Measurements from ENCODE around the gene LHFPL6. TPM values are rescaled to one million over a fixed set of nuclear protein-coding genes. Genes with fewer than 3 reads are reported as not detected.

LHFPL6 gene
- total and polyA plus RNA-seq, 9 of the 15 experiments (the other 6 are each of a cell fraction or from before 2014, with no cell fraction given): 0.18 TPM; not detected in 8

DNA sequence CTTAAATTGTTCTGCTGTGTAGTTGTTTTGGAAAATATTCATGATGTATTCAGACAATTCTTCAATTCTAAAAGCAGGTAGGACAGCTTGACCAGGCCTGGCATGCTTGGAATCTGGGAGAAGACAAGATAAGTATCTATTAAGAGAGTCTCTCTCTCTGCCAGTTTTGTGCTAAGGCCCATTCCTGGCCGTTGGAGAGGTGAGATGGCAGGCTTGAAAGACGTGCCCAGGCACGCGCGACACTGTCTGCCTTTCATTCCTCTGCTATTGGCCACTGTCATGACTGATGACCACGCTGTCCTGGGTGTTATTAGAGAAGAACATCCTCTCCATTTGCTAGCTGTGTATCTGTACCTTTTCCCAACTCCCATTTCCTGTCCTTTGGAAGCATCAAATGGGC is 90.3 kb downstream of the LHFPL6 start:
- H3K4me1 ChIP-seq (replicated peaks in 1 of 2; ENCODE audit: control insufficient read depth in 2 of 2, insufficient read depth in 2 of 2, low read length in 2 of 2): no peaks in the 10 kb centered on the region
- intact Hi-C loops (cut with micrococcal nuclease): no loop called here
- no peaks in the 10 kb centered on the region for H3K9me1 ChIP-seq (ENCODE audit: control insufficient read depth, insufficient read depth, low read length)
- no peak overlapping the region for H3K4me2 ChIP-seq (ENCODE audit: insufficient read depth, low read length)
- TF ChIP-seq TAF7 (tag; IDR thresholded peaks at IDR 0.05): no peak
- no peak for TF ChIP-seq ATF7 (IDR thresholded peaks at IDR 0.05)
- no peak for TF ChIP-seq TOE1 (IDR thresholded peaks at IDR 0.05; ENCODE audit: borderline replicate concordance)
- TF ChIP-seq TOE1 (CRISPR knock-in tag; IDR thresholded peaks at IDR 0.05; ENCODE audit: borderline replicate concordance, low read depth): no peak
- no peak for TF ChIP-seq LEF1 (IDR thresholded peaks at IDR 0.05)
- no peak for TF ChIP-seq STAT5A (IDR thresholded peaks at IDR 0.05; ENCODE audit: borderline replicate concordance, low read length)
- TF ChIP-seq FIP1L1 (IDR thresholded peaks at IDR 0.05; ENCODE audit: low read depth, low read length, poor library complexity, severe bottlenecking): no peak
- TF ChIP-seq HEY1 (CRISPR knock-in tag; IDR thresholded peaks at IDR 0.05; ENCODE audit: borderline replicate concordance): no peak
- TF ChIP-seq HDGF (IDR thresholded peaks at IDR 0.05): no peak
- no peak for TF ChIP-seq ZNF121 (CRISPR knock-in tag; conservative IDR thresholded peaks at IDR 0.05)
- TF ChIP-seq TEAD2 (tag; IDR thresholded peaks at IDR 0.05): no peak
- TF ChIP-seq HIVEP1 (CRISPR knock-in tag; IDR thresholded peaks at IDR 0.05): no peak
- no peak for TF ChIP-seq NCOA2 (IDR thresholded peaks at IDR 0.05; ENCODE audit: partially characterized antibody in 2 of 2)
- no peak for TF ChIP-seq ZNF561 (CRISPR knock-in tag; conservative IDR thresholded peaks at IDR 0.05)
- TF ChIP-seq, protein P1, sequence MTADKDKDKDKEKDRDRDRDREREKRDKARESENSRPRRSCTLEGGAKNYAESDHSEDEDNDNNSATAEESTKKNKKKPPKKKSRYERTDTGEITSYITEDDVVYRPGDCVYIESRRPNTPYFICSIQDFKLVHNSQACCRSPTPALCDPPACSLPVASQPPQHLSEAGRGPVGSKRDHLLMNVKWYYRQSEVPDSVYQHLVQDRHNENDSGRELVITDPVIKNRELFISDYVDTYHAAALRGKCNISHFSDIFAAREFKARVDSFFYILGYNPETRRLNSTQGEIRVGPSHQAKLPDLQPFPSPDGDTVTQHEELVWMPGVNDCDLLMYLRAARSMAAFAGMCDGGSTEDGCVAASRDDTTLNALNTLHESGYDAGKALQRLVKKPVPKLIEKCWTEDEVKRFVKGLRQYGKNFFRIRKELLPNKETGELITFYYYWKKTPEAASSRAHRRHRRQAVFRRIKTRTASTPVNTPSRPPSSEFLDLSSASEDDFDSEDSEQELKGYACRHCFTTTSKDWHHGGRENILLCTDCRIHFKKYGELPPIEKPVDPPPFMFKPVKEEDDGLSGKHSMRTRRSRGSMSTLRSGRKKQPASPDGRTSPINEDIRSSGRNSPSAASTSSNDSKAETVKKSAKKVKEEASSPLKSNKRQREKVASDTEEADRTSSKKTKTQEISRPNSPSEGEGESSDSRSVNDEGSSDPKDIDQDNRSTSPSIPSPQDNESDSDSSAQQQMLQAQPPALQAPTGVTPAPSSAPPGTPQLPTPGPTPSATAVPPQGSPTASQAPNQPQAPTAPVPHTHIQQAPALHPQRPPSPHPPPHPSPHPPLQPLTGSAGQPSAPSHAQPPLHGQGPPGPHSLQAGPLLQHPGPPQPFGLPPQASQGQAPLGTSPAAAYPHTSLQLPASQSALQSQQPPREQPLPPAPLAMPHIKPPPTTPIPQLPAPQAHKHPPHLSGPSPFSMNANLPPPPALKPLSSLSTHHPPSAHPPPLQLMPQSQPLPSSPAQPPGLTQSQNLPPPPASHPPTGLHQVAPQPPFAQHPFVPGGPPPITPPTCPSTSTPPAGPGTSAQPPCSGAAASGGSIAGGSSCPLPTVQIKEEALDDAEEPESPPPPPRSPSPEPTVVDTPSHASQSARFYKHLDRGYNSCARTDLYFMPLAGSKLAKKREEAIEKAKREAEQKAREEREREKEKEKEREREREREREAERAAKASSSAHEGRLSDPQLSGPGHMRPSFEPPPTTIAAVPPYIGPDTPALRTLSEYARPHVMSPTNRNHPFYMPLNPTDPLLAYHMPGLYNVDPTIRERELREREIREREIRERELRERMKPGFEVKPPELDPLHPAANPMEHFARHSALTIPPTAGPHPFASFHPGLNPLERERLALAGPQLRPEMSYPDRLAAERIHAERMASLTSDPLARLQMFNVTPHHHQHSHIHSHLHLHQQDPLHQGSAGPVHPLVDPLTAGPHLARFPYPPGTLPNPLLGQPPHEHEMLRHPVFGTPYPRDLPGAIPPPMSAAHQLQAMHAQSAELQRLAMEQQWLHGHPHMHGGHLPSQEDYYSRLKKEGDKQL (CRISPR knock-in tag; IDR thresholded peaks at IDR 0.05; ENCODE audit: borderline replicate concordance): no peak
- TF ChIP-seq ZNF239 (CRISPR knock-in tag; IDR thresholded peaks at IDR 0.05): no peak
- no peak for TF ChIP-seq ZNF12 (CRISPR knock-in tag; IDR thresholded peaks at IDR 0.05)
- TF ChIP-seq ZNF695 (CRISPR knock-in tag; IDR thresholded peaks at IDR 0.05): no peak
- DNase-seq (ENCODE audit: extremely low read depth in 1 of 4, low spot score in 3 of 4): no peak
- no peaks in the 10 kb centered on the region for H4K20me1 ChIP-seq (replicated peaks; ENCODE audit: control insufficient read depth, insufficient read depth, low read length)
- no peak overlapping the region for H3K27ac ChIP-seq (ENCODE audit: extremely low read depth, low read depth, low read length)
- in situ Hi-C loops (cut with MboI): no loop called here
- H3K27me3 ChIP-seq (ENCODE audit: control insufficient read depth in 2 of 2, insufficient read depth in 2 of 2, low read length in 2 of 2): no peaks in the 10 kb centered on the region
- no peak for FAIRE-seq
- ChIA-PET POLR2A (no interaction called here), CTCF (ENCODE audit: low intra/inter-chr PET ratio) (no interaction called here)
- 23% methylated on average over 6 of the region's 6 CpGs for WGBS (ENCODE audit: insufficient coverage, low coverage, missing lambda C conversion rate)
- ATAC-seq: no peak
- BruUV-seq (replicated peaks): no TSS peak
- H2AFZ ChIP-seq (ENCODE audit: low read depth, low read length): no peak overlapping the region
- no peaks in the 10 kb centered on the region for H3K36me3 ChIP-seq (ENCODE audit: control insufficient read depth, insufficient read depth, low read length)
- H3K9ac ChIP-seq (ENCODE audit: insufficient read depth in 1 of 2, low read depth in 2 of 2, low read length in 2 of 2): no peak overlapping the region
- no peaks in the 10 kb centered on the region for H3K9me3 ChIP-seq (replicated peaks; ENCODE audit: control insufficient read depth, insufficient read depth, low read depth, low read length)
- H3K79me2 ChIP-seq (ENCODE audit: control insufficient read depth, insufficient read depth, low read length): no peaks in the 10 kb centered on the region
- no peak overlapping the region for H3K4me3 ChIP-seq
